Nephron (organoid): ENCODE measurements around the gene ARID3A.

ENCODE experiments used
- H3K27ac Mint-ChIP-seq, 3 experiments: 2 replicates each; pipeline ENCODE4 v1.8.0; 2020; ENCODE audit warnings: mixed read lengths in 3 of 3, mild to moderate bottlenecking in 2 of 3, moderate library complexity in 1 of 3
- H3K27me3 Mint-ChIP-seq: 2 replicates; pipeline ENCODE4 v1.8.0; 2021; ENCODE audit warnings: low read depth, mild to moderate bottlenecking, moderate library complexity, mixed read lengths
- H3K36me3 Mint-ChIP-seq: 2 replicates; pipeline ENCODE4 v1.8.0; 2020; ENCODE audit warnings: low read depth, mixed read lengths
- H3K4me1 Mint-ChIP-seq: 2 replicates; pipeline ENCODE4 v1.8.0; 2020; ENCODE audit warnings: mixed read lengths
- H3K4me3 Mint-ChIP-seq, 3 experiments: 2 replicates each; pipeline ENCODE4 v1.8.0; 2020; ENCODE audit warnings: mild to moderate bottlenecking in 3 of 3, mixed read lengths in 3 of 3, moderate library complexity in 2 of 3
- H3K9me3 Mint-ChIP-seq: 2 replicates; pipeline ENCODE4 v1.8.0; 2020; ENCODE audit warnings: mixed read lengths
- CTCF ChIP-seq, 3 experiments: fragments of 200-600 bp; sonication (generic); IDR thresholded peaks; one replicate each; pipeline ENCODE4 v1.5.0; 2021; ENCODE audit warnings: antibody characterized with exemption in 3 of 3; ENCODE audit not compliant: unreplicated experiment in 3 of 3

Gene ARID3A

DNA sequence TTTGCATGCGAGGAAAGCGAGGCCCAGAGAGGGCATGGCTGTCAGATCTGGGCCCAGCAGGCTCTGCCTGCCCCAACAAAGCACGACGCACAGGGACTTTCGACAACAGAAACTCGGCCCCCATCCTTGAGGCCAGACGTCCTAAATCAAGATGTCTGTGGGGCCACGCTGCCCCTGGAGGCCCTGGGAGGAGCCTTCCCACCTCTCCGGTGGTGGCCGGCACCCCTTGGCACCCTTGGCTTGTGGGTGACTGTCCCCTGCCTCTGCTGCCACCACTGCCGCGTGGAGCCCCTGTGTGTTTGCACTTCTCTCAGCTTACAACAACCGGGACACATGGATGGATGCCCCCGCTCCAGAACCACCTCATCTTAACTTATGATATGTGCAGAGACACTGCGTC, 62.7 kb downstream of the ARID3A start:
- Mint-ChIP-seq H3K27me3 (no peaks in the 10 kb centered on the region), H3K9me3 (no peaks in the 10 kb centered on the region), H3K4me3 (peak overlapping the region in 2 of 3 experiments; percentile 23 to 41), H3K36me3 (peaks cover 19% of the 10 kb centered on the region), H3K4me1 (peaks cover 10% of the 10 kb centered on the region), H3K27ac (no peak overlapping the region)
- TF ChIP-seq CTCF (IDR thresholded peaks at IDR 0.05; ENCODE audit: unreplicated experiment in 3 of 3) = no peak

GRCh38 chr19:989381-990081, 63.7 kb downstream of the ARID3A start:
- no peak overlapping the region for H3K27ac Mint-ChIP-seq
- no peaks in the 10 kb centered on the region for H3K27me3 Mint-ChIP-seq
- H3K9me3 Mint-ChIP-seq = no peaks in the 10 kb centered on the region
- peaks cover 19% of the 10 kb centered on the region for H3K36me3 Mint-ChIP-seq
- peak in 1 of 3 experiments; percentile 32 for TF ChIP-seq CTCF (IDR thresholded peaks at IDR 0.05; ENCODE audit: unreplicated experiment in 3 of 3)
- peaks cover 7% of the 10 kb centered on the region for H3K4me1 Mint-ChIP-seq
- no peak overlapping the region for H3K4me3 Mint-ChIP-seq

GRCh38 chr19:990119-990571, 64.3 kb downstream of the ARID3A start:
- Mint-ChIP-seq H3K27me3 (no peaks in the 10 kb centered on the region), H3K4me3 (no peak overlapping the region), H3K36me3 (peaks cover 19% of the 10 kb centered on the region), H3K9me3 (no peaks in the 10 kb centered on the region), H3K27ac (no peak overlapping the region), H3K4me1 (peaks cover under 1% of the 10 kb centered on the region)
- TF ChIP-seq CTCF (IDR thresholded peaks at IDR 0.05; ENCODE audit: unreplicated experiment in 3 of 3) = no peak

DNA sequence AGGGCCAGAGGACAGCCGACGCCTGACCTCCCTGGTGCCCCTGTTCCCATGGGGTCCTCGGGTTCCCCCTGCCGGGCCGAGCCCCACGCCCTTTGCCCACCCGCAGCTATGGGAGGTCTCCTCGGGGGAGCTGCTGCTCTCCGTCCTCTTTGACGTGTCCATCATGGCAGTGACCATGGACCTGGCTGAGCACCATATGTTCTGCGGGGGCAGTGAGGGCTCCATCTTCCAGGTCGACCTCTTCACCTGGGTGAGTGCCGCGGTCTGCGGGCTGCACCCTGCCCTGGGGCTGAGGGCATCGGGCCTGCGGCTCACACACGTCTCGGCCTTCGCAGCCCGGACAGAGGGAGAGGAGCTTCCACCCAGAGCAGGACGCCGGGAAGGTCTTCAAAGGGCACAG, 64.9 kb downstream of the ARID3A start:
- Mint-ChIP-seq H3K36me3 (peaks cover 19% of the 10 kb centered on the region), H3K9me3 (no peaks in the 10 kb centered on the region)
- no peak for TF ChIP-seq CTCF (IDR thresholded peaks at IDR 0.05; ENCODE audit: unreplicated experiment in 3 of 3)

GRCh38 chr19:991174-991931, 65.5 kb downstream of the ARID3A start:
- Mint-ChIP-seq H3K4me3 (no peak overlapping the region), H3K36me3 (peaks cover 19% of the 10 kb centered on the region), H3K9me3 (no peaks in the 10 kb centered on the region), H3K27me3 (peaks cover 9% of the 10 kb centered on the region), H3K27ac (no peak overlapping the region), H3K4me1 (no peaks in the 10 kb centered on the region)
- TF ChIP-seq CTCF (IDR thresholded peaks at IDR 0.05; ENCODE audit: unreplicated experiment in 3 of 3) = no peak

More for the DNA sequence above, 64.9 kb downstream of the ARID3A start:
- Mint-ChIP-seq H3K27ac (no peak overlapping the region), H3K4me3 (no peak overlapping the region), H3K27me3 (peaks cover 4% of the 10 kb centered on the region), H3K4me1 (no peaks in the 10 kb centered on the region)
